NOMO-1 treated with dmso at 0.1 percent for 144 hours (cell line): Measurements from ENCODE around the gene TXNIP.
A peak's percentile ranks its signal among the peaks of the same experiment; 100 is the strongest.

Experiments
- DNase-seq: peaks from one replicate; lab custom pipeline; 2025; ENCODE audit not compliant: unreplicated experiment; lab: John Stamatoyannopoulos, UW

Gene TXNIP

DNA sequence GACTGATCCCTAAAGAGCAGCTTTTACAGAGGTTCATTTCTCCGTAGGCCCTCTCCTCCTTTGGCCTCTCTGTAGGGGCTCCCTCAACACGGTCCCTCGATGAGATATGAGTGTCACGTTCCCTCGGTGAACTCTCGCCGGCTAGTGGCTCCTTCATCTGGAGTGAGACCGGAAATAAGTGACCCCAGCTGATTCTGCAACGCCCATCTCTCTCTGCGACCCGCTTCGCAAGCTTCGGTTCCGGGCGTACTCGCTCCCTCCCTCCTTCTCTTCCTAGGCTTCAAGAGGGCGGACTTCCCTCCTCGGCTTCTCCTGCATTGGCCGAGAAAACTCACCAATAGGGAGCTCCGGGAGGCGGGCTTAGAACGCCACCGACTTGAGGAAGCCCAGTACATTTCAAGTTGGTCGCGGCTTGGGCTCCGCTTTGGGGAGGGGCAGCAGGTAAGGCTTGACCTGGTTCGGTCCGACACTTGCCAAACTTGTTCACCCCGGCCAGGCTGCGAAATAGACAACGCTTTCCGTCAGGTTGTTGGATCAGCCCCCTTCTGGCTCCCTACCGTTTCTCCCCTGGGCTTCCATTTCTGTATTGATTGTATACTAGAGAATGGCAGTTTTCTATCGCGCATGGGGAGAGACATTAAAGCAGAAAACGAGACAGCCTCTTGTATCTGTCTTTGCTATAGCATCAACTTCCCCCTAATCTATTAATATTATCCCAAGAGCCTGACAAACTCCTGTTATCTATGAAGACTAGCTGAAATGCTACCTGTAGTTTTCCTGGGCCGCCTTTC, 31.9 kb downstream of the TXNIP start, which contains the start of the genes ANKRD34A and POLR3GL:
TSS of gene ANKRD34A (minus strand) at position 248 of the 791 bp plus-strand sequence. CDS start 2,816 bp downstream, outside the sequence.
TSS of gene POLR3GL (plus strand) at position 363 of the 791 bp plus-strand sequence. CDS start 10,176 bp downstream, outside the sequence.
- peak; percentile 83 for DNase-seq

DNA sequence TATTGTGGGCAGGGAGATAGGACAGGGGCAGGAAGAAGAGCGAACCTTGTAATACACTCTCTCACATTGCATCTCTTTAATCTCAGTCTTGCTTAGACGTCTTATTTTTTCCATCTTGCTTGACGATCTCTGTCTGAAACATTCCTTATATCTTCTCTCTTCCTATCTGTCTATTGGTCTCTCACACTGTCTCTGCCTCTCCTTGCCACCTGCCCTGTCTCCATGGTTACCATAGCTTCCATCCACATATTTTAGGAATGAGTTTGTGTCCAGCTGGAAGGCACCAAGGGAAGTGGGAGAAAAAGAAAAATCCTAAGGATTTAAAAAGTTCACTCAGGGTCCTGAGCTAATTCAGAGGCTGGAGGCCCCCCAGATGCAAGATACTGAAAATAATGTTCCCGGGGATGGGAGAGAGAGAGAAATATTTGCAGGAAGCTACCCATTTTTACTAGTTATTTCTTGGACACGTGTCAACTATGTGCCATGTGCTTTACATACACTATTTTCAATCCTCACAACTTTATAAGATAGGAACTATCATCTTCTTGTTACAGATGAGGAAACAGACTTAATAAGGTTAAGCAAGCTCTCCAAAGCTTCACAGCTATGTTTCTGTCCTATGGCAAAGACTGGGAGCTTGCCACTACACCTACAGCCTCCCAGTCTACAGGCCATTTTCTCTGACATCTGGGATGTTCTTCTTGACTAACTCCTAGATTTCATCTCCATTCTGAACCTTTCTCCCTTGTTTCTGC, 32.9 kb downstream of the TXNIP start:
- DNase-seq = no peak

DNA sequence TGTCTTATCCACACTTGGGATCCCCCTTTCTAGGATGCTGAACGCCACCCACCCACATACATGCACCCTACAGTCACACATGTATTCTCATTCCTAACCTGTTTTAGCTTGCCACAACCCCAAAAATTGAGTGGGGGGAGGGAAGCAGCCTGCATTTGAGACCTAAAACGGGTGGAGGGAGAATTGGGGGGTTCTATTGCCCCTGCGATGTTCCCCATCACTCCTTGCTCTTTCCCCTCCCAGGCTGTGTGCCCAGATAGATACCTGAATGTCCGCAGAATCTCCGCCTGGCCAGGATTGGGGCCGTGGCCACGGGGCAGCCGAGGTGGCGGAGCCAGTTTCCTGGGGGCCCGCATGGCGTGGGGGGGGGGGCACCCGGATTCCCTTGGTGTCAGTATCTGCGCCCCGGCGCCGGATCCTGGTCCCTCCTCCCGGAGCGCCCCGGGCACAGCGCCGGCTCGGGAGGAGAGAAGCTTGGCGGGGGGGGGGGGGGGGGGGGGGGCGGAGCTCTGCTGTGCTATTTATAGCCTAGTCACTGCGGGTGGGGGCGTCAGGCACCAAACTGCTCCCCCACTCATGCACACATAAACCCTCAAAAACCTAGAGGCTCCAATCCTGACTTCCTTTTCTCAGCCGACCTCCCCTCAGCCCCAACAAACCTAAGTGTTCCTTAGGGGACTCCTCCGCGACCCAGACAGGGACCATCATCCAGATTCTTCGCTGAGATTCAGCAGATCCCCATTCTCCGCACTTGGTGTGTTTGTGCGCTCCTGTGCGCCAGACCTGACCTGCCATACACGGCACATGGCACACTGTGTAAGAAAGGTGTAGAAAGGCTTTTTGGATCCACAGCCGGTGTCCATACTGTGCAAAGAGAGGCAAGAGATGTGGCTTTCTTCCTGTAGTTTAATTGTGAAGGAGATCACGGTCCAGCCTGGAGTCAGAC, 33.9 kb downstream of the TXNIP start:
- DNase-seq = no peak

DNA sequence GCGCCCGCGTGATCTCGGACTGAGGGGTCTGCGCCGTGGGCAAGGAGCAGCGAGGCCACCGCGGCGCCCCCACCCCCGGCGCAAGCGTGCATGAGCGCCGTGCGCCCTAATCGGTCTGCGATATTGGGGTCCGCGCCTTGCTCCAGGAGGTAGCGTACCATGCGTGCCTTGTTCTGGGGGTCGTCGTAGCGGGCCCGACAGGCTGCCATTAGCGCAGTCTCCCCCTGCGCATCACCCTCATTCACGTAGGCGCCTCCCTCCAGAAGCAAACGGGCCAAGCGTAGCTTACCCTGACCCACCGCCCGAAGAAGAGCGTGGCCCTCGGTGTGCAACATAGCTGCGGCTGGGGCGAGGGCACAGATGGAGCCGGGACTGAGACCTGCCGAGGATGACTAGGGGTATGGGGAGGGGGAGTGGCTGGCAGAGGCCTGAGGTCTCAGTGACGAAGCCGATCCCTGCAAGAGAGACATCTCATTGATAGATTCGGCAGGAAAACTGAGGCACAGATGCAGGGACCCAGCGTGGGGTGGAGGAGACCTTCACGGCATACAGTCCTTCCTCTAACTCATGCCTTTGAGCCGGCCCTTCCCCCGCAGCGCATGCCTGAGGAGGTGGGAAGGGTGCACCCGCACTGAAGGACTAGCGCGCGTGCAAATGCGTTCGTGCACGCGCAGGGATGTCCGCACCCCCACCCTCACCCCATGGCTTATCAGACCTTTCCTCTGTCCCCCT, 34.8 kb downstream of the TXNIP start:
- DNase-seq = no peak

DNA sequence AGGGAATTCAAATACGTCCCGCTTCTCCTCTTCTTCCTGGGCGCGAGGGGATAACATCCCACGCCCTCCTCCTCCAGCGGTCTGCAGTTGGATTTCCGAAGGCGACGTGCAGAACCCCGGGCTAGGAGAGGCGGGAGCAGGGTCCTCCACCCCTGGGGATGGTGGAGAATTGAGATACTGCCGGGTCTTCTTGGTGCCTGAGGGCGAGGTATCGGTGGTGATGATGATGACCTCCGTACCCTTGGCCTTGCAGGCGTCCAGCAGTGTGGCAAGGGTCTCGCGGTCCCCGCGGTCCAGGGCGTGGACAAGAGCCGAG, 35.3 kb downstream of the TXNIP start:
- DNase-seq = no peak

DNA sequence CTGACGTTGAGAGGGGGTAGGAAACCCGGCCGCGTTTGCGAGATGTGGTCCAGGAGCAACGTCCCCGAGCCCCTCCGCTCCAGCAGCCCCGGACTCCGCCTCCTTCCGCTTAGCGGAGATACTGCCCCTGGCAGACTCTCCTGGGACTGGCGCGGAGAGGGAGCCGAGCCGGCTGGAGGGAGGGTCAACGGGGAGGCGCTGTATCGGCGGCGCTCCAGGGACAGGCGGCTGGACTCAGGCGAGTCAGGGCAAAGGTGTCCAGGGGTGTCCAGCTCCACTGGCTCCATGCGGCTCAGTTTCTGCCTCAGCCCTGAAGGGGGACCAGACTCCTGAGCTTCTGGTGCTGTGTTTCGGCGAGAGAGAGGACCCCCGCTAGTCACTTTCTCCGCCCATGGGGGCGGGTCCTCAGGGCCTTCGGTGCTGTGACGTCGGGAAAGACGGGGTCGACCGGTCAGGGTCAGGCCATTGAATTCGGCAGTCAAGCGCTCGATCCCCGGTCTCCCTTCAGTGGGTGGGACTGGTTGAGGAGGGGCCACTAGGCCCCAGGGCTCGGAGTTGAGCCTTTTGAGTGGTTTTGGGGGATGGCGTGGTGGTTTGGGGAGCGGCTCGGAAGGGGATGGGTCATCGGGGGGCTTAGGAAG, 35.8 kb downstream of the TXNIP start:
- no peak for DNase-seq

DNA sequence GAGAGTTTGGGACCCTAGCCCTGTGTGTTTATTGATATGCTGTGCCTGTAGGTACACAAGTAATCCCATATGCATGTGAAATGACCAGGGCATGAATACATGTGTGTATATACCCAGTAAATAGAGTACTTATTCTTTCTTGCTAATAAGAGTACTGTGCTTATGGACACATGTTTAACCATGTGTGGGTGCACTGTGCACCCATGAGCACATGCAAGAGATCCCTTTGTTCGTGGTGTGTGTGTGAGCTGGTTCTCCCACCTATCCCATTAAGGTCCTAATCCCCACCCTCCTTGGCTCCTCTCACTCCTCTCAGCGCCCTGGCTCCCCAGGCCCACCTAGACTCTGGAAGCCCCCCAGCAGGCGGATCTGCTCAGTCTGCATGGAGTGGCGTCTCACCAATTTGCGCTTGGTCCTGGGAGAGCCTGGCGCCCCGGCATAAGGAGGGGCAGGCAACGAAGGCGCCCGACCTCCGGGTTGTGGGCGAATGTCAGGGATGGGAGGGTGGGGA, 36.4 kb downstream of the TXNIP start:
- DNase-seq = no peak

DNA sequence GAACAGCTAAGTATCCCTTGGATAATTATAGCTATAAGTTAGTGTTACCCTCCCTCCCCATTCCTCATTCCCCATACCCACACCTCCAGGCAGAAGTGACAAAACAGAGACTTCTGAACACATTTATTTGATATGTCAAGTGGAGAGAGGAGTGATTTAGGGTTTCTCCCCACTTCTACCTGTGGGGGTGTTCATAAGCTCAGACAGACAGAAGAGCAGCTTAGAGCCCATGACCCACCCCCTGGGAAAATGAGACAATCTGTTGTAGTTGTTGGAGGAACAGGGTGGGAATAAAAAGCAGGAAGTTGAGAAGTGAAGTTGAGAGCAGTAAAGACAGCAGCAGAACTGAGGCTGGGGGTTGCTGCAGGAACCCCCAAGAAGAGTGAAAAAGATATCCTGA, 37.0 kb downstream of the TXNIP start:
- DNase-seq = no peak

DNA sequence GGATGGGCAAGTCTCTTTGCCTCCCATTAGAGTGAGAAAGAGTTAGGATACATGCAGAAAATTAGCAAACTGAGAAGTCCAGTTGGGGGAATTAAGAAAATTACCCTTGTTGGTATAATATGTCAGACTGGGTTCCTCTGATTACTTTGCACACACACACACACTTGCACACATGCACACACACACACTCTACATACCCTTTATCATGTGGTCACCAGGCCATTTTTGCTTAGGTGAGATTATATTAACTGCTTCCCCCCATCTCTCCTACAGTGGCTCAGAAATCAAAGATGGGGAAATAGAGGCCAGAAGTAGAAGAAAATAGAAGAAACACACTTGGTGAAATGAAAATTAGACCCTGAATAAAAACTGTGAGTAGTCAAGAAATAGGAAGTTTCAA, 37.6 kb downstream of the TXNIP start:
- no peak for DNase-seq

DNA sequence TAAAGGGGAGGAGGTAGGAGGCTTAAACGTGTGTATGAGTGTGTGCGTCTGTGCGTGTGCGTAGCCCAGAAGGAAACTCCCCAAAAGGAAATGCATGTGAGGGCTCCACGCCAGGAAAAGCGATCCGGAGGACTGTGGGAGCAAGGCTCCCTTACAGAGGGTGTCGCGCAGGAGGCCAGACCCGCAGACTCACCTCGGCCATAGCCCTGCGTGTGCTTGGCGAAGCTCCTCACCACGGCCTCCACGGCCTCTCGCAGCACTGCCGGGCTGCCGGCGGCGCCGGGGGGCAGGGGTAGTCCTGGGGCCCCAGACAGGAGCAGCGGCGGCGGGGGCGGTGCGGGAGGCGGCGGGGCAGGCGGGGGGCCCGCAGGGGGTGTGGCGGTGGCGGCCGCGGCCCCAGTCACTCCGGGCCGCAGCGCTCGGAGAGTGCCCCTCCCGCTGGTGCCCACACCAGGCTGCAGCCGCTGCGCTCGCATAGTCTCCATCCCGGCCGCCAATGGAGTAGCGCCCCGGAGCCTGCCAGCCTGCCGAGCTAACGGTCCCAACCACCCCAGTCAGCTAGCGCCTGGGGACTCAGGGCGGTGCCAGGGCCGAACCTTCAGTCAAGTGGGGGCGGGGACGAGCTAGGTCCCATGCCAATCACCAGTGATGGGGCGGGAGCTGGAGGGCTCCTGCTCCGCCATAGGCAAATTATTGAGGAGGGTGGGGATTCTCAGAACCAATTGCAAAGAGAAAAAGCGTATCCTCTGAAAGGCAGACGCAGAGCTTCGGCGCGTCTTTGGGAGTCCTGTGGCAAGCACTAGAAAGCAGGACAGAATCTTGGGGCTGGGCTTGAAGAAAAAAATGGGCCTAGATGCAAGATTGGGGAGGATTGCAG, 38.7 kb downstream of the TXNIP start, which contains the start of gene LIX1L:
TSS of gene LIX1L (minus strand) at position 575 of the 877 bp plus-strand sequence. CDS start at position 485, 90 bp downstream.
- peak; percentile 90 for DNase-seq

DNA sequence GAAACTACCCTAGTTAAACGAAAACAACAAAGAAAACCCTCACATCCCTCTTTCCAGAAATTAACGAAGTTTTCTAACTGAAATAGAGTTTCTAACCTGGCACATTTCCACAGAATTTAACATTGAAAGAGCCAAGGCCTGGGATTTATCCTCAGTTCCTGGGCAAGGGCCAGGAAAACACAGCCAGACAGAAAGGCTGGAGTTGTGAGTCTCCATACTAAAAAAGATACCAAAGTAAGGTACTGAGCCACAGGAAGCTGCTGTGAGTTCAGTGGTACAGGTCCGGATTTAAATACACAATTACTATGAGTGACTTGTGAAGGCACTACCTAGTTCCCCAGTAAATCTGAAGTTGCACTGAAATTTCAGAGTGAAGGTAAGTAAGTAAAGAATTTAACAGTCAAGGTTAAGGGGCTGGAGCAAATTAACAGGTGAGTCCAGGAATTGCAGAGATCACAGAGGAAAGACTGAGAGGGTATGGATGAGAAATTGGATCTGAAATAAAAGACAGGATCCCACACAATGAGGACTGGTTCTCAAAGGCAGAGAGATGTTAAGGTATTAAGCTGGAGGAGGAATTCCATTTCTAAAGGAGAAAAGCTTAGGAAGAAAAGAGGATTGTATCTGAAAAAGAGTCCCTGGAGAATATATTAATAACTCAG, 39.5 kb downstream of the TXNIP start:
- no peak for DNase-seq

DNA sequence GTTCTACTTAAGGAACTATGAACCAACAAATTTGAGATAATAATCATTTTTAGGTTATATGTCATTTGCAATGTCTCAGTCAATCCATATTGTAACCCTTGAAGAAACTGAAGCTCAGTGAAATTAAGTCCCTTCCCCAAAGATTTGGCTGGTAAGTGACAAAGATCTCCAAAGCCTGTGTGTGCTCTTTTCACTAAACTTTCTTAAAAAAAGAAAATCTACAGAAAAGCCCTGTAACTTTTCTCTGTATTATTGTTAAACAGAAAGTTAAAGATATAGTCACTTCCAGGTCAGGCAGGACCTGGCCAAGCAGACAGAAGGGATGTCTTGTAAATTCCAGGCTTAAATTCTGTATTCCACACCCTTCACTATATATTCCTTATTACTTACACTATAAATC, 40.0 kb downstream of the TXNIP start:
- DNase-seq = no peak

DNA sequence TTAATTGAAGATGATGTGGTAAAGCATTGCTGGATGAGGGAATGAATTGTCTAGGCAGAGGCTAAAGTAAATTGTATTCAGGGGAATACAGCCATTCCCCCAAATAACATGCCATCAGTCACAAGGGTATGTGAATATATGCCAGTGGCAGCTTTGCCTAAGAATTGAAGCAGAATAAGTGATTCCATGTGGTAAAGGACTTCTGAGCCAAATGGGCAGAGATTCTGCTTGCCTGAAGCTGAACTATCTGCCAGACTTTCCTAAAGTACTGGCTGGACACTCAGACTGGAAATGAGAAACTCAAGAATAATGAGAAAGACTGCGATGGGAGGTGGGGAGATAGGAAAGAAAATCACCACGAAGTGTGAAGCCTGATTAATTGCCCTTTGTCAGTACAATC, 40.9 kb downstream of the TXNIP start:
- DNase-seq = no peak

DNA sequence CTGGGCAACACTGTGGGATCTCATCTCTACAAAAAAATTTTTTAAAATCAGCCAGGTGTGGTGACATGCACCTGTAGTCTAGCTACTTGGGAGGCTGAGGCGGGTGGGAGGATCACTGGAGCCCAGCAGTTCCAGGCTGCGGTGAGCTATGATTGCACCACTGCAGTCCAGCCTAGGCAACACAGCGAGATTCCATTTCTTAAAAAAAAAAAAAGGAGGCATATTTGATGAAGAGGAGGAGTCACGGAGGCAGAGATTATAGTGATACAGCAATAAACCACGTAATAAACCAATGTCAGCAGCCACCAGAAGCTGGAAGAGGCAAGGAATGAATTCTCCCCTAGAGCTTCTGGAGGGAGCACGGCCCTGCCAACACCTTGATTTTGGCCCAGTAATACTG, 42.5 kb downstream of the TXNIP start:
- no peak for DNase-seq

DNA sequence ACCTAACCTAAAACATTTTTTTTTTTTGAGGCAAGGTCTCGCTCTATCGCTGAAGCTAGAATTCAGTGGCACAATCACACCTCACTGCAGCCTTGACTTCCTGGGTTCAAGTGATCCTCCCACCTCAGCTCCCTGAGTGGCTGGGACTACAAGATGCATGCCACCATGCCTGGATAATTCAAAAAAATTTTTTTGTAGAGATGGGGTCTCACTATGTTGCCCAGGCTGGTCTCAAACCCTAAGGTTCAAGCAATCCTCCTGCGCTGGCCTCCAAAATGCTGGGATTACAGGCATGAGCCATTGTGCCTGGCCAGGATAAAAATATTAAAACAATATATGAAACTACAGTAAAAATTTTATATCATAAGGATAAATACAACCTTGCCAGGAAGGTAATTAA, 43.5 kb downstream of the TXNIP start:
- no peak for DNase-seq

DNA sequence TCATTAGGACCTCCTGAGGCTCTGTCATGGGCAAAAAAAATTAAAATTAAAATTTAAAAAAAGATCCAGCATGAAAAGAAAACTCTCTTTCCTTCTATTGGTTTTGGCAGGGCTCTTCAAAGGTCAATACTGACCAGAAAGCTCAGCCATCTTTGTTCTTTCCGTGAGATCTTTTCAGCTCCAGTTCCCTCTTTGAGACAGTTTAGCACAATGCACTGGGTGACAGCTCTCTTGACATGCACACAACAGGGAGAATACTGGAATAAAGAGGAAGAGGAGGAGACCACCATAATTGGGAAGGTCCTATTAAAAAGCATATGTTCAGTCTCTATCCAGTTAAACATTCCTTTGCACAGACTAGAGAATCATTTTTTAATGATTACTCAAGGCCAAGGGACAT, 44.9 kb downstream of the TXNIP start:
- no peak for DNase-seq

DNA sequence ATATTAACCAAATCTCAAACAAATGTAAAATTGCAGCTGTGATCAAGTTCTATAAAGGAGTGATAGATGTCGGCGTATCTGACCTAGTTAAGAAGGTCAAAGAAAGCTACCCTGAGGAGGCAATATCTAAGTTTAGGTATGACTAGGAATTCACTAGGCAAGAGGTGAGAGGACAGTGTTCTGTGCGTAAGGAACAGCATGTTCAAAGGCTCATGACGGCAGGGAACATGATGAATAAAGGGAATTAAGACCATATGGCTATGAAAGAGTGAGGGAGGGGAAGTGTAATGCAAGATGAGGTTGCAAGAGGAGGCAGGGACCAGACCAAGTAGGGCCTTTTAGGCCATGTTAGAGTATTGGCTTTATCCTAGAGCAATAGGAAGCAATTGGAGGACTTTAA, 47.2 kb downstream of the TXNIP start:
- no peak for DNase-seq

DNA sequence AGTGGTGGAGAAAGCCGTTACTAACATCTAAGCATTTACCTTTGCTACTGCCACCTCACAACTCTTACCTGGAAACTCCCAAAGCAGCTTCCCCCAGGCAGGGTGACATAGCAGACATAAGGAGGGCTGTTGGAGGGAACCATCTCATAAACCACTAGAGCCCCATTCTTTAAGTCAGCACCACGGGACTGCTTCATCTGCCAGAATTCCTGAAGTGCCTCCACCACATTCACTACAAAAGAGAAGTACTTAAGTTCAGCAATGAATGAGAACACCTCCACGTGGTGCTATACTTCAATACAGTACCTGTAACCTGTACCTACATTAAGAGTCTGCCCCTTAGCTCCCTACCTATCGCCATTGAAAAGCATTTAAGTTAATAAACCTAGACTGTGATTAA, 48.8 kb downstream of the TXNIP start:
- DNase-seq = no peak
